Prostate gland (tissue), 2 donors: ENCODE data around the gene TUBB. TPM values are rescaled to one million over a fixed set of nuclear protein-coding genes. Genes with fewer than 3 reads are reported as not detected.

ENCODE experiments used
- DNase-seq: peaks from one replicate; pipeline ENCODE4 v3.0.0-alpha.2; 2019; ENCODE audit warnings: low spot score
- H3K27ac ChIP-seq, 2 donors: fragments of 200-600 bp; sonication (generic); 2 replicates each; pipeline ENCODE4 v1.5.1; 2017 to 2019
- H3K27me3 ChIP-seq: fragments of 200-600 bp; sonication (generic); replicated peaks from 2 replicates; pipeline ENCODE4 v1.5.1; 2019; ENCODE audit not compliant: insufficient read depth
- H3K36me3 ChIP-seq, 2 donors: fragments of 200-600 bp; sonication (generic); 1 replicate in 1 of 2; 2 replicates in 1 of 2; pipeline versions ENCODE4 v1.5.1 to v1.8.1; 2017 to 2019
- H3K4me1 ChIP-seq: fragments of 200-600 bp; sonication (generic); replicated peaks from 2 replicates; pipeline ENCODE4 v1.5.1; 2019
- H3K4me3 ChIP-seq, 2 donors: fragments of 200-600 bp; sonication (generic); 2 replicates each; pipeline ENCODE4 v1.5.1; 2017 to 2019
- H3K9me3 ChIP-seq: fragments of 200-600 bp; sonication (generic); 2 replicates; pipeline ENCODE4 v1.5.1; 2017
- CTCF ChIP-seq, 4 experiments: fragments of 200-600 bp in 2 of 4; fragments of 450-650 bp in 2 of 4; sonication (generic) in 2 of 4; IDR thresholded peaks; 1 replicate in 3 of 4; 2 replicates in 1 of 4; pipeline ENCODE4 v1.5.1; 2016 to 2019; ENCODE audit warnings: antibody characterized with exemption in 4 of 4, mild to moderate bottlenecking in 2 of 4, moderate library complexity in 2 of 4
- POLR2A ChIP-seq: fragments of 450-650 bp; IDR thresholded peaks from one replicate; pipeline ENCODE4 v1.6.1; 2016; ENCODE audit warnings: antibody characterized with exemption, mild to moderate bottlenecking
- POLR2AphosphoS5 ChIP-seq: sonication (generic); formaldehyde crosslinking; IDR thresholded peaks from one replicate; pipeline ENCODE4 v1.6.1; 2017; ENCODE audit warnings: antibody characterized with exemption
- WGBS: methylation state at CpG from one replicate; pipeline ENCODE4 v1.1.5; 2018; 5-methylcytosine and 5-hydroxymethylcytosine counted together
- intact Hi-C: fragments of 100-400 bp; cut with DNase I; formaldehyde crosslinking; loops from one replicate; pipeline ENCODE4 v1.14.2; 2022
- total RNA-seq, 2 donors: library from RNA; depleted of rRNA; stranded (reverse); fragments of >200 nt; gene quantifications; one replicate each; pipeline ENCODE4 v1.1.0, GENCODE V29; 2016

Gene TUBB
- total RNA-seq, 2 donors from 2014 or later = 196 to 270 TPM

GRCh38 chr6:30766461-30767157 lies 46.5 kb downstream of the TUBB start:
- Histone ChIP-seq H3K9me3 (no peaks in the 10 kb centered on the region), H3K4me1 (peaks cover 6% of the 10 kb centered on the region), H3K36me3 (no peaks in the 10 kb centered on the region), H3K27me3 (no peaks in the 10 kb centered on the region), H3K4me3 (no peak overlapping the region), H3K27ac (no peak overlapping the region)
- intact Hi-C loops = no loop called here
- DNase-seq = no peak
- TF ChIP-seq CTCF (IDR thresholded peaks at IDR 0.05) (no peak), POLR2AphosphoS5 (no peak), POLR2A (no peak)
- 88% methylated on average over 6 of the region's 6 CpGs for WGBS

GRCh38 chr6:30767158-30767943 lies 47.2 kb downstream of the TUBB start:
- H3K27ac ChIP-seq = no peak overlapping the region
- peaks cover 6% of the 10 kb centered on the region for H3K4me1 ChIP-seq
- no peaks in the 10 kb centered on the region for H3K36me3 ChIP-seq
- intact Hi-C loops = no loop called here
- no peak overlapping the region for H3K4me3 ChIP-seq
- H3K27me3 ChIP-seq = no peaks in the 10 kb centered on the region
- WGBS = 74% methylated on average over 9 of the region's 9 CpGs
- no peaks in the 10 kb centered on the region for H3K9me3 ChIP-seq
- TF ChIP-seq POLR2AphosphoS5 = no peak
- no peak for TF ChIP-seq POLR2A
- no peak for TF ChIP-seq CTCF (IDR thresholded peaks at IDR 0.05)
- no peak for DNase-seq

- H3K27me3 ChIP-seq = no peaks in the 10 kb centered on the region
- DNase-seq = no peak
- intact Hi-C loops = no loop called here
- H3K27ac ChIP-seq = no peak overlapping the region
- no peaks in the 10 kb centered on the region for H3K9me3 ChIP-seq
- H3K4me3 ChIP-seq = no peak overlapping the region
- H3K36me3 ChIP-seq = no peaks in the 10 kb centered on the region
- 92% methylated on average over 1 of the region's 1 CpG for WGBS
- peaks cover 6% of the 10 kb centered on the region for H3K4me1 ChIP-seq
- TF ChIP-seq POLR2AphosphoS5 (no peak), CTCF (IDR thresholded peaks at IDR 0.05) (no peak), POLR2A (no peak)
These were observed 47.8 kb downstream of the TUBB start for GRCh38 chr6:30767944-30768301.

- Histone ChIP-seq H3K36me3 (no peaks in the 10 kb centered on the region), H3K4me1 (peaks cover 6% of the 10 kb centered on the region), H3K9me3 (no peaks in the 10 kb centered on the region), H3K4me3 (no peak overlapping the region), H3K27me3 (no peaks in the 10 kb centered on the region), H3K27ac (peak overlapping the region in 1 of 2 donors; percentile 58)
- TF ChIP-seq POLR2A (no peak), CTCF (IDR thresholded peaks at IDR 0.05) (no peak), POLR2AphosphoS5 (no peak)
- DNase-seq = no peak
- 98% methylated on average over 4 of the region's 4 CpGs for WGBS
- intact Hi-C loops = no loop called here
These were observed 48.5 kb downstream of the TUBB start for GRCh38 chr6:30768634-30769087.
